ENCODE results near the gene LRRC49. TPM values are rescaled to one million over a fixed set of nuclear protein-coding genes. Genes with fewer than 3 reads are reported as not detected.

Gene LRRC49
- total and polyA plus RNA-seq, 10 of the 15 experiments (the other 5 are each of a cell fraction or from before 2014, with no cell fraction given): 1.4 to 3.7 (median 2.9) TPM

DNA sequence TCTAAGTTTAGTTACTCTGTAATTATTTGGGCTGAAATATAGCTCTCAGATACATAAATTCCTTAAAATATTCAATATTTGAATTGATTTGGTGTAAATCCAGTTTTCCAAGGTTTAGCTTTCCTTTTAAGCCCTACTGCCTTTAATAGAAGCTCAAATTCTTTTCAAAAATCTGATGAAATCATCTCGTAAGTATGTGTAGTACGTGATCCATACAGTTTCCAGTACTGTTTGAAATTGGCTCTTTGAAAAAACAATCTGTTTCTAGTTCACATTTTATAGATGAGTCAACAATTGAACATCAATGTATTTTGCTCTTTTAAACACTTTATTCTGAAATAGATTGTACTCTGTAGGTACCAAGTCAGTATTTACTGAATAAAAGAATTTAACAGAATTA is 84.2 kb downstream of the LRRC49 start:
- no TSS peak for BruUV-seq (replicated peaks)
- Histone ChIP-seq H3K4me1 (ENCODE audit: control insufficient read depth, insufficient read depth, low read length) (no peaks in the 10 kb centered on the region), H4K20me1 (ENCODE audit: control insufficient read depth, insufficient read depth) (no peaks in the 10 kb centered on the region), H3K4me3 (no peak overlapping the region), H3K27me3 (replicated peaks in 1 of 2; ENCODE audit: control insufficient read depth in 2 of 2, insufficient read depth in 2 of 2, low read length in 1 of 2) (no peaks in the 10 kb centered on the region), H3K79me2 (ENCODE audit: control insufficient read depth, insufficient read depth, low read length) (no peaks in the 10 kb centered on the region), H3K4me2 (ENCODE audit: control insufficient read depth, insufficient read depth) (no peak overlapping the region), H3K27ac (ENCODE audit: control insufficient read depth, insufficient read depth) (no peak overlapping the region), H3K36me3 (ENCODE audit: control insufficient read depth in 2 of 2, insufficient read depth in 2 of 2, low read length in 1 of 2) (no peaks in the 10 kb centered on the region), H2AFZ (ENCODE audit: control insufficient read depth, low read depth, low read length) (no peak overlapping the region), H3K9ac (ENCODE audit: control insufficient read depth, insufficient read depth, low read length) (no peak overlapping the region), H3K9me3 (replicated peaks; ENCODE audit: control insufficient read depth, insufficient read depth, low read length) (no peaks in the 10 kb centered on the region; the same call in 2 of the 3 replicates)
- ATAC-seq: no peak
- CTCF ChIA-PET: no interaction called here
- no peak for DNase-seq (ENCODE audit: low read depth, low spot score)
- SMC1A ChIA-PET (ENCODE audit: uncharacterized antibody, unreplicated experiment): no interaction called here
- RAD21 ChIA-PET (ENCODE audit: unreplicated experiment): no interaction called here
- 61% methylated on average over 2 of the region's 2 CpGs for whole genome bisulfite sequencing (ENCODE audit: insufficient coverage, insufficient replicate concordance, low lambda C conversion rate, missing lambda C conversion rate)
- POLR2A ChIA-PET: no interaction called here
- intact Hi-C loops (cut with micrococcal nuclease; ENCODE audit: unreplicated experiment) (no loop called here), in situ Hi-C loops (cut with MboI) (no loop called here)
- no peak for FAIRE-seq
- TF ChIP-seq MYB (IDR thresholded peaks at IDR 0.05; ENCODE audit: borderline replicate concordance, low read depth, low read length) (no peak), CBX5 (IDR thresholded peaks at IDR 0.05; ENCODE audit: low read depth) (no peak), CBX3 (IDR thresholded peaks at IDR 0.05; ENCODE audit: borderline replicate concordance, low read depth) (no peak), IKZF1 (conservative IDR thresholded peaks at IDR 0.05) (no peak), GATAD2B (conservative IDR thresholded peaks at IDR 0.05; ENCODE audit: low read depth) (no peak), PML (IDR thresholded peaks at IDR 0.05; ENCODE audit: low read length) (no peak), POLR2AphosphoS2 (IDR thresholded peaks at IDR 0.05; ENCODE audit: low read depth, low read length) (no peak), SP1 (IDR thresholded peaks at IDR 0.05; ENCODE audit: low read depth, low read length) (no peak)
- TF ChIP-seq, protein P1, sequence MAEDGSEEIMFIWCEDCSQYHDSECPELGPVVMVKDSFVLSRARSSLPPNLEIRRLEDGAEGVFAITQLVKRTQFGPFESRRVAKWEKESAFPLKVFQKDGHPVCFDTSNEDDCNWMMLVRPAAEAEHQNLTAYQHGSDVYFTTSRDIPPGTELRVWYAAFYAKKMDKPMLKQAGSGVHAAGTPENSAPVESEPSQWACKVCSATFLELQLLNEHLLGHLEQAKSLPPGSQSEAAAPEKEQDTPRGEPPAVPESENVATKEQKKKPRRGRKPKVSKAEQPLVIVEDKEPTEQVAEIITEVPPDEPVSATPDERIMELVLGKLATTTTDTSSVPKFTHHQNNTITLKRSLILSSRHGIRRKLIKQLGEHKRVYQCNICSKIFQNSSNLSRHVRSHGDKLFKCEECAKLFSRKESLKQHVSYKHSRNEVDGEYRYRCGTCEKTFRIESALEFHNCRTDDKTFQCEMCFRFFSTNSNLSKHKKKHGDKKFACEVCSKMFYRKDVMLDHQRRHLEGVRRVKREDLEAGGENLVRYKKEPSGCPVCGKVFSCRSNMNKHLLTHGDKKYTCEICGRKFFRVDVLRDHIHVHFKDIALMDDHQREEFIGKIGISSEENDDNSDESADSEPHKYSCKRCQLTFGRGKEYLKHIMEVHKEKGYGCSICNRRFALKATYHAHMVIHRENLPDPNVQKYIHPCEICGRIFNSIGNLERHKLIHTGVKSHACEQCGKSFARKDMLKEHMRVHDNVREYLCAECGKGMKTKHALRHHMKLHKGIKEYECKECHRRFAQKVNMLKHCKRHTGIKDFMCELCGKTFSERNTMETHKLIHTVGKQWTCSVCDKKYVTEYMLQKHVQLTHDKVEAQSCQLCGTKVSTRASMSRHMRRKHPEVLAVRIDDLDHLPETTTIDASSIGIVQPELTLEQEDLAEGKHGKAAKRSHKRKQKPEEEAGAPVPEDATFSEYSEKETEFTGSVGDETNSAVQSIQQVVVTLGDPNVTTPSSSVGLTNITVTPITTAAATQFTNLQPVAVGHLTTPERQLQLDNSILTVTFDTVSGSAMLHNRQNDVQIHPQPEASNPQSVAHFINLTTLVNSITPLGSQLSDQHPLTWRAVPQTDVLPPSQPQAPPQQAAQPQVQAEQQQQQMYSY (CRISPR knock-in tag; IDR thresholded peaks at IDR 0.05): no peak
- TF ChIP-seq, protein P2, sequence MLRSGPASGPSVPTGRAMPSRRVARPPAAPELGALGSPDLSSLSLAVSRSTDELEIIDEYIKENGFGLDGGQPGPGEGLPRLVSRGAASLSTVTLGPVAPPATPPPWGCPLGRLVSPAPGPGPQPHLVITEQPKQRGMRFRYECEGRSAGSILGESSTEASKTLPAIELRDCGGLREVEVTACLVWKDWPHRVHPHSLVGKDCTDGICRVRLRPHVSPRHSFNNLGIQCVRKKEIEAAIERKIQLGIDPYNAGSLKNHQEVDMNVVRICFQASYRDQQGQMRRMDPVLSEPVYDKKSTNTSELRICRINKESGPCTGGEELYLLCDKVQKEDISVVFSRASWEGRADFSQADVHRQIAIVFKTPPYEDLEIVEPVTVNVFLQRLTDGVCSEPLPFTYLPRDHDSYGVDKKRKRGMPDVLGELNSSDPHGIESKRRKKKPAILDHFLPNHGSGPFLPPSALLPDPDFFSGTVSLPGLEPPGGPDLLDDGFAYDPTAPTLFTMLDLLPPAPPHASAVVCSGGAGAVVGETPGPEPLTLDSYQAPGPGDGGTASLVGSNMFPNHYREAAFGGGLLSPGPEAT (IDR thresholded peaks at IDR 0.05; ENCODE audit: low read depth): no peak
- TF ChIP-seq, protein P3, sequence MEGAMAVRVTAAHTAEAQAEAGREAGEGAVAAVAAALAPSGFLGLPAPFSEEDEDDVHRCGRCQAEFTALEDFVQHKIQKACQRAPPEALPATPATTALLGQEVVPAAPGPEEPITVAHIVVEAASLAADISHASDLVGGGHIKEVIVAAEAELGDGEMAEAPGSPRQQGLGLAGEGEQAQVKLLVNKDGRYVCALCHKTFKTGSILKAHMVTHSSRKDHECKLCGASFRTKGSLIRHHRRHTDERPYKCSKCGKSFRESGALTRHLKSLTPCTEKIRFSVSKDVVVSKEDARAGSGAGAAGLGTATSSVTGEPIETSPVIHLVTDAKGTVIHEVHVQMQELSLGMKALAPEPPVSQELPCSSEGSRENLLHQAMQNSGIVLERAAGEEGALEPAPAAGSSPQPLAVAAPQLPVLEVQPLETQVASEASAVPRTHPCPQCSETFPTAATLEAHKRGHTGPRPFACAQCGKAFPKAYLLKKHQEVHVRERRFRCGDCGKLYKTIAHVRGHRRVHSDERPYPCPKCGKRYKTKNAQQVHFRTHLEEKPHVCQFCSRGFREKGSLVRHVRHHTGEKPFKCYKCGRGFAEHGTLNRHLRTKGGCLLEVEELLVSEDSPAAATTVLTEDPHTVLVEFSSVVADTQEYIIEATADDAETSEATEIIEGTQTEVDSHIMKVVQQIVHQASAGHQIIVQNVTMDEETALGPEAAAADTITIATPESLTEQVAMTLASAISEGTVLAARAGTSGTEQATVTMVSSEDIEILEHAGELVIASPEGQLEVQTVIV (IDR thresholded peaks at IDR 0.05; ENCODE audit: borderline replicate concordance, partially characterized antibody): no peak
- TF ChIP-seq, protein P4, sequence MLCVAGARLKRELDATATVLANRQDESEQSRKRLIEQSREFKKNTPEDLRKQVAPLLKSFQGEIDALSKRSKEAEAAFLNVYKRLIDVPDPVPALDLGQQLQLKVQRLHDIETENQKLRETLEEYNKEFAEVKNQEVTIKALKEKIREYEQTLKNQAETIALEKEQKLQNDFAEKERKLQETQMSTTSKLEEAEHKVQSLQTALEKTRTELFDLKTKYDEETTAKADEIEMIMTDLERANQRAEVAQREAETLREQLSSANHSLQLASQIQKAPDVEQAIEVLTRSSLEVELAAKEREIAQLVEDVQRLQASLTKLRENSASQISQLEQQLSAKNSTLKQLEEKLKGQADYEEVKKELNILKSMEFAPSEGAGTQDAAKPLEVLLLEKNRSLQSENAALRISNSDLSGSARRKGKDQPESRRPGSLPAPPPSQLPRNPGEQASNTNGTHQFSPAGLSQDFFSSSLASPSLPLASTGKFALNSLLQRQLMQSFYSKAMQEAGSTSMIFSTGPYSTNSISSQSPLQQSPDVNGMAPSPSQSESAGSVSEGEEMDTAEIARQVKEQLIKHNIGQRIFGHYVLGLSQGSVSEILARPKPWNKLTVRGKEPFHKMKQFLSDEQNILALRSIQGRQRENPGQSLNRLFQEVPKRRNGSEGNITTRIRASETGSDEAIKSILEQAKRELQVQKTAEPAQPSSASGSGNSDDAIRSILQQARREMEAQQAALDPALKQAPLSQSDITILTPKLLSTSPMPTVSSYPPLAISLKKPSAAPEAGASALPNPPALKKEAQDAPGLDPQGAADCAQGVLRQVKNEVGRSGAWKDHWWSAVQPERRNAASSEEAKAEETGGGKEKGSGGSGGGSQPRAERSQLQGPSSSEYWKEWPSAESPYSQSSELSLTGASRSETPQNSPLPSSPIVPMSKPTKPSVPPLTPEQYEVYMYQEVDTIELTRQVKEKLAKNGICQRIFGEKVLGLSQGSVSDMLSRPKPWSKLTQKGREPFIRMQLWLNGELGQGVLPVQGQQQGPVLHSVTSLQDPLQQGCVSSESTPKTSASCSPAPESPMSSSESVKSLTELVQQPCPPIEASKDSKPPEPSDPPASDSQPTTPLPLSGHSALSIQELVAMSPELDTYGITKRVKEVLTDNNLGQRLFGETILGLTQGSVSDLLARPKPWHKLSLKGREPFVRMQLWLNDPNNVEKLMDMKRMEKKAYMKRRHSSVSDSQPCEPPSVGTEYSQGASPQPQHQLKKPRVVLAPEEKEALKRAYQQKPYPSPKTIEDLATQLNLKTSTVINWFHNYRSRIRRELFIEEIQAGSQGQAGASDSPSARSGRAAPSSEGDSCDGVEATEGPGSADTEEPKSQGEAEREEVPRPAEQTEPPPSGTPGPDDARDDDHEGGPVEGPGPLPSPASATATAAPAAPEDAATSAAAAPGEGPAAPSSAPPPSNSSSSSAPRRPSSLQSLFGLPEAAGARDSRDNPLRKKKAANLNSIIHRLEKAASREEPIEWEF (IDR thresholded peaks at IDR 0.05; ENCODE audit: insufficient replicate concordance, low read depth, low read length): no peak

Measured in GM12878 (cell line).